IMR-90 (cell line): ENCODE results near the gene RPL15. TPM values are rescaled to one million over a fixed set of nuclear protein-coding genes. Genes with fewer than 3 reads are reported as not detected.

ENCODE experiments used
- NFE2L2 ChIP-seq: fragments of 150-350 bp; IDR thresholded peaks from 2 replicates; pipeline ENCODE4 v1.6.1; 2016; ENCODE audit warnings: low read depth, mild to moderate bottlenecking, low read length
- SMC3 ChIP-seq: fragments of 150-350 bp; IDR thresholded peaks from 2 replicates; pipeline ENCODE4 v1.6.1; 2016; ENCODE audit warnings: low read depth, mild to moderate bottlenecking, antibody characterized with exemption, low read length, moderate library complexity
- polyA plus RNA-seq, 3 experiments: library from polyadenylated mRNA; depleted of rRNA; stranded (reverse); fragments of >200 nt; gene quantifications; 2 replicates each; pipeline ENCODE4 v1.2.3, GENCODE V29; 2012; ENCODE audit warnings: low replicate concordance in 1 of 3
- total RNA-seq: library from RNA; depleted of rRNA; stranded (reverse); fragments of >200 nt; gene quantifications from 2 replicates; pipeline ENCODE4 v1.2.3, GENCODE V29; 2012
- TF ChIP-seq, protein P1 (sequence below): conservative IDR thresholded peaks from 2 replicates; pipeline ENCODE4 v1.5.1; 2012; ENCODE audit warnings: mild to moderate bottlenecking, low read depth, low read length, improper control_type of control experiment

The RPL15 gene
- total and polyA plus RNA-seq, 2 of the 4 experiments (the other 2 are of a cell fraction), result 1,419 to 4,701 TPM

DNA sequence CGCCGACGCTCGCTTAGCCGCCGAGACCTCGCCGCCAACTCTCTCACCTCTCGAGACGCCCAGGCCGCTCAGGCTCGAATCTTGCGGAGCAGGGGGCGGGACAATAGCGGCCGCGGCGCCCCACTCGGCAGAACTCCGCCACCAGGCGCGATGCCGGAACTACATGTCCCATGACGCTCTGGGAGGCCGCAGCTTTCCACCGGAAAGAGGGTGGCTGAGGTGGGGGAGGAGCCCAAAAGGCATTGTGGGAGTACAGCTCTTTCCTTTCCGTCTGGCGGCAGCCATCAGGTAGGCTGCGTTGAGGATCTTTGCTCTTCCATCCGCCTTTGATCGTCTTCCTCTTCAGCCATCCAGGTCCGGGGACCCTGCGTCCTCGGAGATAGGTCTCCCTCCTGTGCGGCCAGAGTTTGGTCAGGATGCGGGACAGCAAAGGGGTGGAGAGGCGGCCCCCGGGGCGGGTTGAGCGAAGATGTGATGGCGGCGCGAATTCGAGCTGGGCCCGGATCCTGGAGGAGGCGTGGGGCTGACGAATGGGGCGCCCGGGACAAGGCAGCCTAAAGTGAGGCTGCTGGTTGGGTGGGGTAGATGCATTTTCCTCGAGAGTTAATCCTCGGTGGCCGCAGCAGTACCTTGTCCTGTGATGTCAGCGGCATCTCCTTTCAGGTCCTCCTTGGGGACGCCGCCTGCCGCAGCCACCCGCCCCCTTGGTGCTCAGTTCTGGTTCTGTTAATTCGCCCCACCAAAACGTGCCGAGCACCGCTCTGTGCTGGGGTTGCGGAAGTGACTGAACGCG, at the start of gene RPL15, which contains the start of gene NKIRAS1 (continued):
- TF ChIP-seq, protein P1, sequence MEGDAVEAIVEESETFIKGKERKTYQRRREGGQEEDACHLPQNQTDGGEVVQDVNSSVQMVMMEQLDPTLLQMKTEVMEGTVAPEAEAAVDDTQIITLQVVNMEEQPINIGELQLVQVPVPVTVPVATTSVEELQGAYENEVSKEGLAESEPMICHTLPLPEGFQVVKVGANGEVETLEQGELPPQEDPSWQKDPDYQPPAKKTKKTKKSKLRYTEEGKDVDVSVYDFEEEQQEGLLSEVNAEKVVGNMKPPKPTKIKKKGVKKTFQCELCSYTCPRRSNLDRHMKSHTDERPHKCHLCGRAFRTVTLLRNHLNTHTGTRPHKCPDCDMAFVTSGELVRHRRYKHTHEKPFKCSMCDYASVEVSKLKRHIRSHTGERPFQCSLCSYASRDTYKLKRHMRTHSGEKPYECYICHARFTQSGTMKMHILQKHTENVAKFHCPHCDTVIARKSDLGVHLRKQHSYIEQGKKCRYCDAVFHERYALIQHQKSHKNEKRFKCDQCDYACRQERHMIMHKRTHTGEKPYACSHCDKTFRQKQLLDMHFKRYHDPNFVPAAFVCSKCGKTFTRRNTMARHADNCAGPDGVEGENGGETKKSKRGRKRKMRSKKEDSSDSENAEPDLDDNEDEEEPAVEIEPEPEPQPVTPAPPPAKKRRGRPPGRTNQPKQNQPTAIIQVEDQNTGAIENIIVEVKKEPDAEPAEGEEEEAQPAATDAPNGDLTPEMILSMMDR, result peak; percentile 27
- TF ChIP-seq SMC3, result peak; percentile 8; the same call in 1 of the 2 replicates
- TF ChIP-seq NFE2L2, result no peak
